Measurements from ENCODE around the gene NTN1.

GRCh38 chr17:9202532-9202931 is 181.2 kb downstream of the NTN1 start:
- TF ChIP-seq KLF11 (CRISPR knock-in tag; IDR thresholded peaks at IDR 0.05) (no peak), POLR2AphosphoS5 (IDR thresholded peaks at IDR 0.05; ENCODE audit: low read depth, low read length) (no peak), HOXA7 (CRISPR knock-in tag; IDR thresholded peaks at IDR 0.05) (no peak)

Data from HepG2 (cell line).